C4-2B (cell line): ENCODE data around the gene KCNQ1OT1.

Experiments used
- H3K27ac ChIP-seq: fragments of 450-650 bp; 2 replicates; pipeline ENCODE4 v1.5.1; 2017
- CTCF ChIP-seq: fragments of 450-650 bp; conservative IDR thresholded peaks from 2 replicates; pipeline ENCODE4 v1.5.1; 2017; ENCODE audit warnings: mild to moderate bottlenecking
- ZFX ChIP-seq: fragments of 450-650 bp; IDR thresholded peaks from 2 replicates; pipeline ENCODE4 v1.6.1; 2017

The KCNQ1OT1 gene

GRCh38 chr11:2699531-2700414, at the start of gene KCNQ1OT1:
Gene KCNQ1OT1, minus strand, starts transcription at chr11:2699994.
- no peak for TF ChIP-seq CTCF
- no peak for TF ChIP-seq ZFX
- peak within 1 kb of the TSS; percentile 83 for H3K27ac ChIP-seq

GRCh38 chr11:2748814-2749554, 49.2 kb upstream of the KCNQ1OT1 start:
- H3K27ac ChIP-seq: no peak overlapping the region
- no peak for TF ChIP-seq ZFX

GRCh38 chr11:2748061-2748813, 48.4 kb upstream of the KCNQ1OT1 start:
- no peak overlapping the region for H3K27ac ChIP-seq
- TF ChIP-seq CTCF (no peak), ZFX (no peak)

GRCh38 chr11:2747248-2748027, 47.6 kb upstream of the KCNQ1OT1 start:
- no peak for TF ChIP-seq CTCF
- TF ChIP-seq ZFX: no peak
- H3K27ac ChIP-seq: no peak overlapping the region

GRCh38 chr11:2746401-2747247, 46.8 kb upstream of the KCNQ1OT1 start:
- TF ChIP-seq ZFX (no peak), CTCF (no peak)
- no peak overlapping the region for H3K27ac ChIP-seq

GRCh38 chr11:2745511-2745910, 45.7 kb upstream of the KCNQ1OT1 start:
- TF ChIP-seq ZFX: no peak
- no peak for TF ChIP-seq CTCF
- no peak overlapping the region for H3K27ac ChIP-seq
